ENCODE measurements around the gene EXPH5. TPM values are rescaled to one million over a fixed set of nuclear protein-coding genes. Genes with fewer than 3 reads are reported as not detected.
"Not testable (repeated sequence)": the region's sequence is repeated elsewhere in the genome, so short reads cannot be mapped to it uniquely, and the experiment has no call there.

Gene EXPH5
- polyA plus RNA-seq, 2 donors, result 3.4 to 7.4 TPM

DNA sequence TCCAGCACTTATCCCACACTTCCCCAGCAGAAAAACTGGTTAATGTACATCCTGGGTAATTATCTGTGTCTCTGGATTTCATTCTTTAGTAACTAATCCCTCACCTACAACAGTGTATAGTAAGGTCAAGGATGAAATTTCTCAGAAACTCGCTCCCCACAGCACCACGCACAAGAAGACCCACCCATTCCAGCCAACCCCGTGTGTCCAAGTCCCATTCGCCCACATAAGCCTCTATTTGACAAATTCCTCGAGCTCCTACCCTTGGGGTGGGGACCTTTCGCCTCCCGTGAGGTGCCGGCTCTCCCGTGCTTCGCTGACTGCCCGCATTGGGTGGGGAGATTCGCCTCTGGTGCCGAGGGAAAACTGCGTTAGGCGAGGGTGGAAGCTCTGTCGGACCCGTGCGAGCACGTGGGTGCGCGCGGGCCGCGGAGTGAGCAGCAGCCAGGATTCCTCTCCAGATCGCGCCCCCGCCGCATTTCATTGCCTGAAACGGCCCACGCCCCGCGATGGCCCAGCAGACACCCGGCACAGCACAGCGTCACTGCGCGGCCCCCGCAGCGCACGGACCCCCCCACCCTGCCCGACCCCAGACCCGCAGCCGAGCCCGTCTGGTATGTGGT is 866 bp downstream of the EXPH5 start:
- no peaks in the 10 kb centered on the region for H3K4me1 ChIP-seq (ENCODE audit: control insufficient read depth in 2 of 2, insufficient read depth in 2 of 2, low read length in 1 of 2)
- H3K4me3 ChIP-seq (ENCODE audit: low read depth in 1 of 2, low read length in 2 of 2), result peak overlapping the region; percentile 63 to 81
- peak overlapping the region; percentile 89 to 92 for H3K27ac ChIP-seq (ENCODE audit: low read depth in 2 of 2, low read length in 1 of 2)
- H3K27me3 ChIP-seq (ENCODE audit: control insufficient read depth in 1 of 2, insufficient read depth in 2 of 2, low read length in 2 of 2), result no peaks in the 10 kb centered on the region
- H3K36me3 ChIP-seq (ENCODE audit: control insufficient read depth in 2 of 2, insufficient read depth in 2 of 2, low read length in 1 of 2), result peaks cover 0 to 2% of the 10 kb centered on the region in 2 donors
- 1% methylated on average over 43 of the region's 43 CpGs for WGBS, 2 donors
- no peaks in the 10 kb centered on the region for H3K9me3 ChIP-seq (ENCODE audit: control insufficient read depth in 2 of 2, insufficient read depth in 1 of 2, low read depth in 1 of 2, low read length in 1 of 2)

- H3K27me3 ChIP-seq (ENCODE audit: control insufficient read depth in 1 of 2, insufficient read depth in 2 of 2, low read length in 2 of 2), result no peaks in the 10 kb centered on the region
- H3K4me3 ChIP-seq (ENCODE audit: low read depth in 1 of 2, low read length in 2 of 2), result peak overlapping the region in 1 of 2 donors; percentile 81
- no peak overlapping the region for H3K27ac ChIP-seq (ENCODE audit: low read depth in 2 of 2, low read length in 1 of 2)
- peaks cover 0 to 2% of the 10 kb centered on the region in 2 donors for H3K36me3 ChIP-seq (ENCODE audit: control insufficient read depth in 2 of 2, insufficient read depth in 2 of 2, low read length in 1 of 2)
- no peaks in the 10 kb centered on the region for H3K9me3 ChIP-seq (ENCODE audit: control insufficient read depth in 2 of 2, insufficient read depth in 1 of 2, low read depth in 1 of 2, low read length in 1 of 2)
- no peaks in the 10 kb centered on the region for H3K4me1 ChIP-seq (ENCODE audit: control insufficient read depth in 2 of 2, insufficient read depth in 2 of 2, low read length in 1 of 2)
- WGBS, 2 donors, result 51 to 65% methylated on average over 4 of the region's 4 CpGs
Observed at GRCh38 chr11:108591893-108592292, 1.7 kb downstream of the EXPH5 start.

DNA sequence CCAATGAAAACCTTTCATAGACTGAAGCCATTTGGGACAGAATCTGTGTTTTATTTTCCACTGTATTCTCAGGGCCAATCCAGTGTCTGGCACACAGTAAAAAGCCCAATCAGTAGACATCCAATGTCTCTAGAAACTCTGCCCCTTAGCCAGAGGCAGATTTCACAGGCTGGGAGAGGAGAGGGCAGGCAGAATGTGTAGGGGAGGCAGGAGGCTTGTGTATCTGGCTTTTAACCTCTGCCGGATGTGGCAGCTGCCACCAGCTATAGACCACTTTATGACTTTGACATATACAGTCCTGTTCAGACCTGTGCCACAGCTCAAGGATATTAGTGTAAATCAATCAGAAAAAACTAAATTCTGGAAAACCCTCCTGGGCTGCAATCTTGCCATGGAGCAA is 4.4 kb downstream of the EXPH5 start:
- H3K4me1 ChIP-seq (ENCODE audit: control insufficient read depth in 2 of 2, insufficient read depth in 2 of 2, low read length in 1 of 2), result no peaks in the 10 kb centered on the region
- H3K27me3 ChIP-seq (ENCODE audit: control insufficient read depth in 1 of 2, insufficient read depth in 2 of 2, low read length in 2 of 2), result no peaks in the 10 kb centered on the region
- H3K4me3 ChIP-seq (ENCODE audit: low read depth in 1 of 2, low read length in 2 of 2), result no peak overlapping the region
- 49 to 68% methylated on average over 1 of the region's 1 CpG for WGBS, 2 donors
- H3K27ac ChIP-seq (ENCODE audit: low read depth in 2 of 2, low read length in 1 of 2), result no peak overlapping the region
- H3K9me3 ChIP-seq (ENCODE audit: control insufficient read depth in 2 of 2, insufficient read depth in 1 of 2, low read depth in 1 of 2, low read length in 1 of 2), result no peaks in the 10 kb centered on the region
- H3K36me3 ChIP-seq (ENCODE audit: control insufficient read depth in 2 of 2, insufficient read depth in 2 of 2, low read length in 1 of 2), result peaks cover 0 to 2% of the 10 kb centered on the region in 2 donors

GRCh38 chr11:108588287-108588686 is 5.3 kb downstream of the EXPH5 start:
- Histone ChIP-seq H3K4me3 (ENCODE audit: low read depth in 1 of 2, low read length in 2 of 2) (no peak overlapping the region), H3K9me3 (ENCODE audit: control insufficient read depth in 2 of 2, insufficient read depth in 1 of 2, low read depth in 1 of 2, low read length in 1 of 2) (no peaks in the 10 kb centered on the region), H3K4me1 (ENCODE audit: control insufficient read depth in 2 of 2, insufficient read depth in 2 of 2, low read length in 1 of 2) (no peaks in the 10 kb centered on the region), H3K27me3 (ENCODE audit: control insufficient read depth in 1 of 2, insufficient read depth in 2 of 2, low read length in 2 of 2) (no peaks in the 10 kb centered on the region), H3K36me3 (ENCODE audit: control insufficient read depth in 2 of 2, insufficient read depth in 2 of 2, low read length in 1 of 2) (peaks cover 0 to 2% of the 10 kb centered on the region in 2 donors), H3K27ac (ENCODE audit: low read depth in 2 of 2, low read length in 1 of 2) (no peak overlapping the region)
- 51 to 67% methylated on average over 2 of the region's 2 CpGs for WGBS, 2 donors

DNA sequence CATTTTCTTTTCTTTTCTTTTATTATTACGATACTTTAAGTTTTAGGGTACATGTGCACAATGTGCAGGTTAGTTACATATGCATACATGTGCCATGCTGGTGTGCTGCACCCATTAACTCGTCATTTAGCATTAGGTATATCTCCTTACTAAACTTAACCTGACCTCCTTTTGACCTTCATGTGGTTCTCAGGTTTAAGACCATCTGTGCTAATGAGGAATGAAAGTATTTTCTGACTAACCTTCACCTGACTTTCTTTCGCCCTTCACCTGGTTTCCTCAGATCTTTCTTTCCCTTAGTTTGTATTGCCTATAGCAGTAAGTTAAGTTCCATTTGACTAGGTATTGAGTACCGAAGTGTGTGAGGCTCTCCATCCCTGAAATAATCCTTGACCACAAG is 6.5 kb downstream of the EXPH5 start:
- 93 to 94% methylated on average over 4 of the region's 4 CpGs for WGBS, 2 donors
- Histone ChIP-seq H3K27me3 (ENCODE audit: control insufficient read depth in 1 of 2, insufficient read depth in 2 of 2, low read length in 2 of 2) (no peaks in the 10 kb centered on the region), H3K9me3 (ENCODE audit: control insufficient read depth in 2 of 2, insufficient read depth in 1 of 2, low read depth in 1 of 2, low read length in 1 of 2) (no peaks in the 10 kb centered on the region), H3K36me3 (ENCODE audit: control insufficient read depth in 2 of 2, insufficient read depth in 2 of 2, low read length in 1 of 2) (peaks cover 0 to 2% of the 10 kb centered on the region in 2 donors), H3K4me1 (ENCODE audit: control insufficient read depth in 2 of 2, insufficient read depth in 2 of 2, low read length in 1 of 2) (no peaks in the 10 kb centered on the region), H3K4me3 (ENCODE audit: low read depth in 1 of 2, low read length in 2 of 2) (no peak overlapping the region), H3K27ac (ENCODE audit: low read depth in 2 of 2, low read length in 1 of 2) (no peak overlapping the region)

DNA sequence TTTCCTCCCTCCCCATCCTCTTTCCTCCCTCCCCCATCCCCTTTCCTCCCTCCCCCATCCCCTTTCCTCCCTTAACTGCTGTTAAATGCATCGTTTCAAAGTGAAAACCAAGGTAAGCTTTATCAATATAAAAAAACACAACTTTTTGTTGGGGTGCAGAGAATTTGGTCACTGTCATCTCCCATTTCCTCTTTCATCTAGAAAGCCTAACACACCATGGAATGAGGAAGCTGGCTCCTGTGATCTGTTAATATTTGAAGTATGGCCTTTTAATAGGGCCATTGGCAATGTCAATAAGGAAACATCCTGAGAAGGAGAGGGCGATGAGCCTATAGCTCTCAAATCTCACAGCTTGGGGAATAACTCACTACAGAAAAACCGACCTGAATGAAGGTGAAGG is 7.0 kb downstream of the EXPH5 start:
- Histone ChIP-seq H3K36me3 (ENCODE audit: control insufficient read depth in 2 of 2, insufficient read depth in 2 of 2, low read length in 1 of 2) (peaks cover 0 to 2% of the 10 kb centered on the region in 2 donors), H3K9me3 (ENCODE audit: control insufficient read depth in 2 of 2, insufficient read depth in 1 of 2, low read depth in 1 of 2, low read length in 1 of 2) (no peaks in the 10 kb centered on the region), H3K4me3 (ENCODE audit: low read depth in 1 of 2, low read length in 2 of 2) (no peak overlapping the region), H3K4me1 (ENCODE audit: control insufficient read depth in 2 of 2, insufficient read depth in 2 of 2, low read length in 1 of 2) (no peaks in the 10 kb centered on the region), H3K27me3 (ENCODE audit: control insufficient read depth in 1 of 2, insufficient read depth in 2 of 2, low read length in 2 of 2) (no peaks in the 10 kb centered on the region), H3K27ac (ENCODE audit: low read depth in 2 of 2, low read length in 1 of 2) (no peak overlapping the region)
- WGBS, 2 donors, result 82 to 83% methylated on average over 3 of the region's 3 CpGs

DNA sequence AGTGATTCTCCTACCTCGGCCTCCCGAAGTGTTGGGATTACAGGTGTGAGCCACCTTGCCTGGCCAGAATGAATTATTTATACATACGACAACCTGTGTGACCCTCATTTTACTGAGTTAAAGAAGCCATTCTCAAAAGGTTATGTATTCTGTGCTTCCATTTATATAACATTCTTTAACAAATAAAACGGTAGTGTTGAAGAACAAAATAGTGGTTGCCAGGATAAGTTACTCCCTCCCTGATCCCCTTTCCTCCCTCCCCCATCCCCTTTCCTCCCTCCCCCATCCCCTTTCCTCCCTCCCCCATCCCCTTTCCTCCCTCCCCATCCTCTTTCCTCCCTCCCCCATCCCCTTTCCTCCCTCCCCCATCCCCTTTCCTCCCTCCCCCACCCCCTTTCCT is 7.4 kb downstream of the EXPH5 start:
- not testable (repeated sequence) for H3K4me3 ChIP-seq (ENCODE audit: low read depth in 1 of 2, low read length in 2 of 2); H3K27ac ChIP-seq (ENCODE audit: low read depth in 2 of 2, low read length in 1 of 2); H3K4me1 ChIP-seq (ENCODE audit: control insufficient read depth in 2 of 2, insufficient read depth in 2 of 2, low read length in 1 of 2); H3K9me3 ChIP-seq (ENCODE audit: control insufficient read depth in 2 of 2, insufficient read depth in 1 of 2, low read depth in 1 of 2, low read length in 1 of 2); H3K36me3 ChIP-seq (ENCODE audit: control insufficient read depth in 2 of 2, insufficient read depth in 2 of 2, low read length in 1 of 2); H3K27me3 ChIP-seq (ENCODE audit: control insufficient read depth in 1 of 2, insufficient read depth in 2 of 2, low read length in 2 of 2)
- WGBS, 2 donors, result 95 to 96% methylated on average over 4 of the region's 4 CpGs

DNA sequence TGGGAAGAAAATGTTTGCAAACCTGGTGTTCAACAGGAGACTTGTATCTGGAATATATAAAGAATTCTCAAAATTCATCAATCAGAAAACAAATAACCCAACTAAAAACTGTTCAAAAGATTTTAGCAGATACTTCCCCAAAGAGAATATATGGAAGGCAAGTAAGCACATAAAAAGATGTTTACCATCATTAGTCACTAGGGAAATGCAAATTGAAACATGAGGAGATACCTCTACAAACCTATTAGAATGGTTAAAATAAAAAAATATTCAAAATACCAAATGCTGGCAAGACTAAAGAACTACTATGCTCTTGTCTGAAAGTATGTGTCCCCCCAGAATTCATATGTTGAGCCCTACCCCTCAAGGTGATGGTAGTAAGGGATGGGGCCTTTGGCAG is 8.6 kb downstream of the EXPH5 start:
- no peaks in the 10 kb centered on the region for H3K4me1 ChIP-seq (ENCODE audit: control insufficient read depth in 2 of 2, insufficient read depth in 2 of 2, low read length in 1 of 2)
- H3K4me3 ChIP-seq (ENCODE audit: low read depth in 1 of 2, low read length in 2 of 2), result no peak overlapping the region
- no peaks in the 10 kb centered on the region for H3K9me3 ChIP-seq (ENCODE audit: control insufficient read depth in 2 of 2, insufficient read depth in 1 of 2, low read depth in 1 of 2, low read length in 1 of 2)
- H3K27me3 ChIP-seq (ENCODE audit: control insufficient read depth in 1 of 2, insufficient read depth in 2 of 2, low read length in 2 of 2), result no peaks in the 10 kb centered on the region
- H3K36me3 ChIP-seq (ENCODE audit: control insufficient read depth in 2 of 2, insufficient read depth in 2 of 2, low read length in 1 of 2), result peaks cover 0 to 2% of the 10 kb centered on the region in 2 donors
- H3K27ac ChIP-seq (ENCODE audit: low read depth in 2 of 2, low read length in 1 of 2), result no peak overlapping the region

DNA sequence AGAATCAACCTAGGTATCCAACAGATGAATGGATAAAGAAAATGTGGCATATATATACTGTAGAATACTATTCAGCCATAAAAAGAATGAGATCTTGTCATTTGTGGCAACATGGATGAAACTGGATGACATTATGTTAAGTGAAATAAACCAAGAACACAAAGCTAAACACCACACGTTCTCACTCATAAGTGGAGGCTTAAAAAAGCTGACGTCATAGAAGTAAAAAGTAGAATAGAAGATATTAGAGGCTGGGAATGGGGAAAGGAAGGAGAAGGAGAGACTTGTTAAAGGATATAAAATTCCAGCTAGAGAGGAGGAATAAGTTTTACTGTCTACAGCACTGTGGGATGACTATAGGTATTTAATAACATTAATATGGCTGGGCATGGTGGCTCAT is 12.9 kb downstream of the EXPH5 start:
- WGBS, 2 donors, result 94% methylated on average over 2 of the region's 2 CpGs
- Histone ChIP-seq H3K9me3 (ENCODE audit: control insufficient read depth in 2 of 2, insufficient read depth in 1 of 2, low read depth in 1 of 2, low read length in 1 of 2) (no peaks in the 10 kb centered on the region), H3K27ac (ENCODE audit: low read depth in 2 of 2, low read length in 1 of 2) (no peak overlapping the region), H3K36me3 (ENCODE audit: control insufficient read depth in 2 of 2, insufficient read depth in 2 of 2, low read length in 1 of 2) (no peaks in the 10 kb centered on the region), H3K4me3 (ENCODE audit: low read depth in 1 of 2, low read length in 2 of 2) (no peak overlapping the region), H3K4me1 (ENCODE audit: control insufficient read depth in 2 of 2, insufficient read depth in 2 of 2, low read length in 1 of 2) (no peaks in the 10 kb centered on the region), H3K27me3 (ENCODE audit: control insufficient read depth in 1 of 2, insufficient read depth in 2 of 2, low read length in 2 of 2) (no peaks in the 10 kb centered on the region)

DNA sequence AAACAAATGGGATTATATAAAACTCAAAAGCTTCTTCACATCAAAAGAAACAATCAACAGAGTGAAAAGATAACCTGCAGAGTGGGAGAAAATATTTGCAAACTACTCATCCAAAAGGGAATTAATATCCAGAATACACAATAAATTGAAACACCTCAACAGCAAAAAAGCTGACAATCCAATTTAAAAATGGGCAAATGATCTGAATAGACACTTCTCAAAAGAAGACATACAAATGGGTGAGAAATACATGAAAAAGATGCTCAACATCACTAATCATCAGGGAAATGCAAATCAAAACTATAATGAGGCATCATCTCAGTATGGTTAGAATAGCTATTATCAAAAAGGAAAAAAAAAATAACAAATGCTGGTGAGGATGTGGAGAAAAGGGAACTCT is 13.5 kb downstream of the EXPH5 start:
- no peaks in the 10 kb centered on the region for H3K27me3 ChIP-seq (ENCODE audit: control insufficient read depth in 1 of 2, insufficient read depth in 2 of 2, low read length in 2 of 2)
- H3K4me3 ChIP-seq (ENCODE audit: low read depth in 1 of 2, low read length in 2 of 2), result no peak overlapping the region
- no peaks in the 10 kb centered on the region for H3K36me3 ChIP-seq (ENCODE audit: control insufficient read depth in 2 of 2, insufficient read depth in 2 of 2, low read length in 1 of 2)
- H3K27ac ChIP-seq (ENCODE audit: low read depth in 2 of 2, low read length in 1 of 2), result no peak overlapping the region
- H3K4me1 ChIP-seq (ENCODE audit: control insufficient read depth in 2 of 2, insufficient read depth in 2 of 2, low read length in 1 of 2), result no peaks in the 10 kb centered on the region
- no peaks in the 10 kb centered on the region for H3K9me3 ChIP-seq (ENCODE audit: control insufficient read depth in 2 of 2, insufficient read depth in 1 of 2, low read depth in 1 of 2, low read length in 1 of 2)

Measured in esophagus (tissue), 2 donors.